ENCODE measurements around the gene CER1.

- TF ChIP-seq CTCF (IDR thresholded peaks at IDR 0.05; ENCODE audit: insufficient read depth, low read length, poor library complexity, severe bottlenecking) (no peak), EZH2phosphoT487 (conservative IDR thresholded peaks at IDR 0.05; ENCODE audit: low read length) (no peak)
These were observed 39.1 kb upstream of the CER1 start for GRCh38 chr9:14761584-14761983.
